Adrenal gland (tissue), 5 donors: ENCODE measurements around the gene JUP.

Experiments
- POLR2A ChIP-seq, 2 donors: fragments of 450-650 bp; IDR thresholded peaks; one replicate each; pipeline ENCODE4 v1.6.1; 2017; ENCODE audit warnings: antibody characterized with exemption in 2 of 2, mild to moderate bottlenecking in 2 of 2, moderate library complexity in 1 of 2
- TF ChIP-seq, protein P1 (sequence below), 6 experiments: fragments of 450-650 bp in 4 of 6; fragments of 200-600 bp in 2 of 6; sonication (generic) in 1 of 6; IDR thresholded peaks; 1 replicate in 5 of 6; 2 replicates in 1 of 6; pipeline versions ENCODE4 v1.5.1 to v1.8.0; 2016 to 2021; ENCODE audit warnings: antibody characterized with exemption in 6 of 6, mild to moderate bottlenecking in 2 of 6, moderate library complexity in 1 of 6
- donor health status: DM: no; HTN: no; CAD: no.

DNA sequence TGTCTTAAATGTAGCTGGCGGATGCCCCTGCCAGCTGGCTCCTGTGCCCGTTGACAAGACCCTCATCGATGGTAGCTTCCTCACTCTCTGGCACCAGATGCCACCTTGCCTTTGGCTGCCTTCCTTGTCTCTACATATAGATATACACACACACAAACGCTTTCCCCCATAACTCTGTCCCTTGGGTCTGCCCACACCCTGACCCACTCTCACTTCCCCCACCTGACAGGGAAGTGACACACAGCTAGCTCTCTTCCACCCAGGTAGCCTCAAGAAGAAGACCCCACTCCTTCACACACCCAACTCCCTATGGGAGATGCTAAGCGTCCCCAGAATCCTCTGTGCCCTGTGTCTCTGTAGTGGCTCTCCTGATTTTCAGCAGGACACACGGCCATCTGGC lies 25.6 kb downstream of the JUP start:
- TF ChIP-seq POLR2A (IDR thresholded peaks at IDR 0.05) = no peak
- TF ChIP-seq, protein P1, sequence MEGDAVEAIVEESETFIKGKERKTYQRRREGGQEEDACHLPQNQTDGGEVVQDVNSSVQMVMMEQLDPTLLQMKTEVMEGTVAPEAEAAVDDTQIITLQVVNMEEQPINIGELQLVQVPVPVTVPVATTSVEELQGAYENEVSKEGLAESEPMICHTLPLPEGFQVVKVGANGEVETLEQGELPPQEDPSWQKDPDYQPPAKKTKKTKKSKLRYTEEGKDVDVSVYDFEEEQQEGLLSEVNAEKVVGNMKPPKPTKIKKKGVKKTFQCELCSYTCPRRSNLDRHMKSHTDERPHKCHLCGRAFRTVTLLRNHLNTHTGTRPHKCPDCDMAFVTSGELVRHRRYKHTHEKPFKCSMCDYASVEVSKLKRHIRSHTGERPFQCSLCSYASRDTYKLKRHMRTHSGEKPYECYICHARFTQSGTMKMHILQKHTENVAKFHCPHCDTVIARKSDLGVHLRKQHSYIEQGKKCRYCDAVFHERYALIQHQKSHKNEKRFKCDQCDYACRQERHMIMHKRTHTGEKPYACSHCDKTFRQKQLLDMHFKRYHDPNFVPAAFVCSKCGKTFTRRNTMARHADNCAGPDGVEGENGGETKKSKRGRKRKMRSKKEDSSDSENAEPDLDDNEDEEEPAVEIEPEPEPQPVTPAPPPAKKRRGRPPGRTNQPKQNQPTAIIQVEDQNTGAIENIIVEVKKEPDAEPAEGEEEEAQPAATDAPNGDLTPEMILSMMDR (IDR thresholded peaks at IDR 0.05) = no peak
